NCI-H2171 treated with DMSO at 0.1 percent for 48 hours (cell line): ENCODE results near the gene TSC2.
A peak's percentile ranks its signal among the peaks of the same experiment; 100 is the strongest.
"Not testable (repeated sequence)": the region's sequence is repeated elsewhere in the genome, so short reads cannot be mapped to it uniquely, and the experiment has no call there.

Experiments used
- DNase-seq: peaks from one replicate; lab custom pipeline; 2025; lab: John Stamatoyannopoulos, UW

Gene TSC2

DNA sequence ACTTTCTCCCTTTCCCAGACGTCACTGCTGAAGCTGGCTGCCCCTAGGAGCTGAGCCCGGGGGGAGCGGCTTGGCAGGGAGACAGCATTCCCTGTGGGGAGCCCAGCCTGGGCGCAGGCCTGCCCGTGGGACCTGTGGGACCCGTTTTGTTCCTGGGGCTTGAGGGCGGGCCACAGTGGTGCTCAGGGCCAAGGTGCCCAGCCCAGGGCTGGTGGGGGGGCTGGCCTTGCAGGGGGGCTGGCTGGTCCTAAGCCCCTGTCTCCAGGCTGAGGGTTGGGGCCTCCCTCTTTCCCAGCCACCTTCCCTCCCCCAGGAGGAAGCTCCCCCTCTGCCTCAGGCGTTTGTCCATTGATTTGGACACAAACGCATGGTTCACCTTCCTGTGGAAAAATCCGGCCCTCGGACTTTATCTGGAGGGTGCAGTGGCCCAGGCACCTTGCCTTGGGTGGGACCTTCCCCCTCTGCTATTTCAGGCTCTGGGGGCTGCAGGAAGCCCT, 16.7 kb upstream of the TSC2 start:
- no peak for DNase-seq

DNA sequence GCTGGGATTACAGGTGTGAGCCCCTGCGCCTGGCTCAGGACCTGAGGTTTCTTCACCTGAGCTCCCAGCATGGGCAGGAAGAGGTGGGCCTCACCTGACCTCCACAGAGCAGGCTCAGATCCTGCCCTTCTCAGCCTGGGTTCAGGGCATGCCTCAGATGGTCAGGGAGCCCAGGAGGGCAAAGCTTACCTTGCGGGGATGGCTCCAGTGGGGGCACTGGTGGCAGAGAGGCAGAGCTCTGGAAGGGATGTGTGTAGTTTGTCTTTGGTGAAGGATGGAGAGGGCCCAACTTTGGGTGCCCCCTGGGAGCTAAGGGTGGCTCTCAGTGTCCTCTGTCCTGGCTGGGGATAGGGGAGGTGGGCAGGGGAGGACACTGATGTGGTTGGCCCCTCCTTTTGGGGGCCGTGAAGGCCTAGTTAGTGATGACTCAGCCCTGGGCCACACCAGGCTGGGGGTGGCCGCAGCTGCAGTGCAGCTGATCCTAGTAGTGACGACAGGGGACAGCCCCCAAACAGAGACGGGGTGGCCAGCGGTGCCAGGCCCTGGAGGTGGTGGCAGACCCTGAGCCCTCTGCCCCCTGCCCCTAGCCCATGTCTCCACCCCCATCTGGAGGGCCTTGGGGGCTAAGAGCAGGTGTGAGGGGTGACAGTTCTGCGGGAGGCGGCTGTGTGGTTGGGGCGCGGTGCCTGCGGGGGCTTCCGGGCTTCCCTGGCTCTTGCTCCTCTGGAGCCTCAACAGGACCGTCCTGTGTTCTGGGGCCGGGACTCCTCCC, 15.3 kb upstream of the TSC2 start:
- no peak for DNase-seq

DNA sequence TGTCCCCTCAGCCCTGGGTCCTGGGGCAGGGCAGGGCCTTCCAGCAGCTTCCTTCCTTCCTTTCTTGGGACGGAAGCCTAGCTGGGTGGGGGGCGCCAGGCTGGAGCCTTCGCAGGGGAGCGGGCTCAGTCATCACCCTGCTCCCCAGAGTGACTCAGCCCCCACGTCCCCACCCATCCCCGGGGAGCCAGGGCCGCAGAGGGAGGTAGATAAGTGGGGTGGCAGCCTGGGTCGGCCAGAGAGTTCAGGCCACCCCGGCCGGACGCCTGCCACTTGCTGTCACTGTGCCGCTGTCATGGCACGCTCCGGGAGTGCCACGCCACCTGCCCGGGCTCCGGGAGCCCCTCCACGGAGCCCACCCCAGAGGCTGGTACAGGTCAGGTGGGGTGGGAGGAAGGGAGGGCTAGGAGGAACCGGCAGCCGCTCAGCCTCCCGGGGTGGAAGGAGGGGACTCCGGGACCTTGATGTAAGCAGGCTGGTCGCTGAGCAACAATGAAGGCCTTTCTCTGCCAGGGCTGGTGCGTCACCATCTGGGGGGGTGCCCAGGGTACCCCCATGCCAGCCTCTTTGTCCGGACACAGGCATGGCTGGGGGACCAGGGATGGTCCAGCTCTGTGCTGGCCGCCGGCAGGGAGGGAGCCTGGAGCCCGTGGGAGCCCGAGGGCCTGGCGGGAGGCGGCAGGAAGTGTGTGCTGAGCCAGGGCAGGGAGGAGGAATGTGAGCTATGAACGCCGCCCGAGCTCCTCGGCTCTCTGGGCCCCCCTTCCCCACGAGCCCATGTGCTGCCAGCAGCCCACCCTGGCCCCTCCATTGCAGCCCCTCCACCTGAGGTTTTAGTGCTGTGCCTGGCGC, 14.5 kb upstream of the TSC2 start:
- DNase-seq, result no peak

DNA sequence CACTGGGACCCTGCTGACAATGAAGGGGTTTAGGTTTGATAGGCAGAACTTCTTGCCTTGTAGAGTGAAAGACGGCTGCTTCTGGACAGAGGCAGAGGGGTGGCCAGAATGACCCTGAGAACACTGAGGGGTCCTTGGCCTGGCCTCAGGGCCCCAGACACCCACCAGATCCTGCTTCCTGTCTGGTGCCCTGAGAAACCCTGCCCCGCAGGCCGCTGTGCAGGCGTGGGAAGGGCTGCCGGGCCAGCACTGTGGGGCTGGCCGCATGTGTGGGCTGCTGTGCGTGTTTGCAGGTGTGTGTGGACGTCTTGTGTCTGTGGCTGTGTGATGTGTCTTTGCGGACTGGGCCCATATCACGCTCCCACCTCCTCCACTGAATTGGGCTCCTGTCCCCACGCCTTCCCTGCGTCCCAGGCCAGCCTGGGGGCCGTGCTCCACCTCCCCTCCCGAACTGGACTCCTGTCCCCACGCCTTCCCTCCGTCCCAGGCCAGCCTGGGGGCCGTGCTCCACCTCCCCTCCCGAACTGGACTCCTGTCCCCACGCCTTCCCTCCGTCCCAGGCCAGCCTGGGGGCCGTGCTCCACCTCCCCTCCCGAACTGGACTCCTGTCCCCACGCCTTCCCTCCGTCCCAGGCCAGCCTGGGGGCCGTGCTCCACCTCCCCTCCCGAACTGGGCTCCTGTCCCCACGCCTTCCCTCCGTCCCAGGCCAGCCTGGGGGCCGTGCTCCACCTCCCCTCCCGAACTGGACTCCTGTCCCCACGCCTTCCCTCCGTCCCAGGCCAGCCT, 13.7 kb upstream of the TSC2 start:
- not testable (repeated sequence) for DNase-seq

DNA sequence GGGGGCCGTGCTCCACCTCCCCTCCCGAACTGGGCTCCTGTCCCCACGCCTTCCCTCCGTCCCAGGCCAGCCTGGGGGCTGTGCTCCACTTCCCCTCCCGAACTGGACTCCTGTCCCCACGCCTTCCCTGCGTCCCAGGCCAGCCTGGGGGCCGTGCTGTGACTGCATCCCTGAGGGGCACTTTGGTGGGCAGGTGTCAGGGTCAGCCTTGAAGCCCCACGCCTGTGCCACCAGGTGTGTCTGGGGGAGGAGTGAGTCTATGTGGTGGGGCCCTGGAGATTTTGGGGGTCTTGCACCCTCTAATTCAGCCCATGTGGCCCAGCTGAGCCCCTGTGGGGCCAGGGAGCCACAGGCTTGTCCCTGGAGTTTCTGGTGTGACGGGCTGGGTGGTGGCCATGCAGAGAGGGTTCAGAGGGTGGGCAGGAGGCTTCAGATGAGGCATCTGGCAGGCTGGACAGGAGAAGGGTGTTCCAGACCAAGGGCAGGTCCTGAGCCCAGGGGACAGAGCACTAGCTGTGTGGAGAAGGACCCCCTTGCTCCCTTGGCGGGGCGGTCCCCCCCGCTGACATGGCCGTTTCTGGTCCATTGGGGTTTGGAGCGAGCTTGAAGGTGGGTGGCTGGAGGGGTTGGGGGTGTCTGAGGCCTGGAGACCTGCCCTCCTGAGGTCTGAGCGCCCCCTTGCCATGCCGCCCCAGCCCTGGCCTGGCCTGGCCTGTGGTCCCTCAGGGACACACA, 12.9 kb upstream of the TSC2 start:
- no peak for DNase-seq

DNA sequence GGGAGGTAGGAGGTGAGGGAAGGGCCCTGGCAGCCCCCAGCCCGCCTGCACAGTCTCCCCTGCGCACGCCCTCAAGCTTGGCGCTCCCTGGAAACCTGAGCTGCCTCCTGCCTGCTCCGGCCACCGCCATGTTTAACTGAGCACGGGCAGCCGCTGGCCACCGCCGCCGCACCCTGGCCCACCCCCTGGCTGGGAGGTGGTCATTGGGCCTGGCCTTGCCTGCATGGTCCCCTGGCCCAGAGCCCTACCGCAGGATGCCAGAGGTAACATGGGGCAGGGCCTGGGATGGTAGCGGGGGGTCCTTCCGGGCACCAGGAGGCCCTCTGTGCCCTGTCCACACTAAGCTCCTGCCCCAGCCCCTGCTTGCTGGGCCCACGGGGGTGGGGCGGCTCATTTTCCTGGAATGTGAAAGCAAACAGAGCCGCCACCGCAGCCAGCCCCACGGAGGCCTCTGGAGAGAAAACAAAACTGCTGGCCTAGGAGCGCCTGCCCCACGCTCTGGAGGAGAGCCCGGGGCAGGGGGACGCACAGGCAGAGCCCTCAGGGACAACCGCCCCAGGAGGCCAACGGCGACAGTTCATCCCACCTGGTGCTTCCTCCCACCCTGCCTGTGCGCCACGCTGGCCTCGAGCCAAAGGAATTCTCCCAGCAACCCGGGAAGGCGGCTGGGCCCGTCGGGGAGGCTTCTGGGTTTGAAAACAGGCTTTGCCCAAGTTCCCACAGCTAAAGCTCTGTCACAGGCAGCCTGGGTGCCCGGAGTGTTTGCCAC, 12.2 kb upstream of the TSC2 start:
- DNase-seq, result peak; percentile 74

DNA sequence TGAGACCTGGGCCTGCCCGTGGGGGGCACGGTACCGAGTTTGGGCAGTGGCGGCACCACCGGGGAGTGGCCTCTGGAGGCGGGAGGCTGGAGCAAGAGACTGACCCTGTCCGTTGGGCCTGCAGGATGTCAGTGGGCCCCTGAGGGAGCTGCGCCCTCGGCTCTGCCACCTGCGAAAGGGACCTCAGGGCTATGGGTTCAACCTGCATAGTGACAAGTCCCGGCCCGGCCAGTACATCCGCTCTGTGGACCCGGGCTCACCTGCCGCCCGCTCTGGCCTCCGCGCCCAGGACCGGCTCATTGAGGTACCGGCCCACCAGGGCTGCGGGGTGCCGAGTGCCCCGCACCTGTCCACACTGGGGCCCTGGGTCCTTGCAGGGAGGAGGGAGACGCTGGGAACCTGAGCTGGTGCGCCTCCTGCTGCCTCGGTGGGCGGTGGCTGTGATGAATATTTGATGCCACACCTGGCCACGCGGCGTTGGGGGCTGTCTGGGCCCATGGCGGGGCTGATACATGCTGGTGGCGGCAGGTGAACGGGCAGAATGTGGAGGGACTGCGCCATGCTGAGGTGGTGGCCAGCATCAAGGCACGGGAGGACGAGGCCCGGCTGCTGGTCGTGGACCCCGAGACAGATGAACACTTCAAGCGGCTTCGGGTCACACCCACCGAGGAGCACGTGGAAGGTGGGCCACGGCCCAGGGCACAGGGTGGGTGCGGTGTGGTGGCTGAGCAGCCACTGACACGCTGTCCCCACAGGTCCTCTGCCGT, 11.4 kb upstream of the TSC2 start:
- DNase-seq, result no peak

DNA sequence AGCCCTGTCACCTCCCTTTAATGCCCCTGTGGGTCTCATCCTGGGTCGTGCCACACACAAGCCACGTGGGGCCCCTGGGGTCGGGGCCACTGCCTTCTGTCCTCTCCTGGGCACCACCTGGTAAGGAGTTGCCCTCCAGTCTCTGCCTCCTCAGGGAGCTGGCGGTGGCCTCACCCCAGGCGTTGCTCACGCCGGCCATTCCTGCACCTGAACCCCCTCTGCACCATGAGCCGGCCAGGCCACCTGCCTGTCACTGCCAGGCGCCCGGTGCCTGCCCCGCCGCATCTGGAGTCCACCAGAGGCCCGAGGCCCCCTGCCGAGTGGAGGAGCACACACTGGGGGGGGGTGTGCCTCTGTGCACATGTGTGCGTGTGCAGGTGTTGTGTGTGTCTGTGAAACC, 10.7 kb upstream of the TSC2 start:
- no peak for DNase-seq

DNA sequence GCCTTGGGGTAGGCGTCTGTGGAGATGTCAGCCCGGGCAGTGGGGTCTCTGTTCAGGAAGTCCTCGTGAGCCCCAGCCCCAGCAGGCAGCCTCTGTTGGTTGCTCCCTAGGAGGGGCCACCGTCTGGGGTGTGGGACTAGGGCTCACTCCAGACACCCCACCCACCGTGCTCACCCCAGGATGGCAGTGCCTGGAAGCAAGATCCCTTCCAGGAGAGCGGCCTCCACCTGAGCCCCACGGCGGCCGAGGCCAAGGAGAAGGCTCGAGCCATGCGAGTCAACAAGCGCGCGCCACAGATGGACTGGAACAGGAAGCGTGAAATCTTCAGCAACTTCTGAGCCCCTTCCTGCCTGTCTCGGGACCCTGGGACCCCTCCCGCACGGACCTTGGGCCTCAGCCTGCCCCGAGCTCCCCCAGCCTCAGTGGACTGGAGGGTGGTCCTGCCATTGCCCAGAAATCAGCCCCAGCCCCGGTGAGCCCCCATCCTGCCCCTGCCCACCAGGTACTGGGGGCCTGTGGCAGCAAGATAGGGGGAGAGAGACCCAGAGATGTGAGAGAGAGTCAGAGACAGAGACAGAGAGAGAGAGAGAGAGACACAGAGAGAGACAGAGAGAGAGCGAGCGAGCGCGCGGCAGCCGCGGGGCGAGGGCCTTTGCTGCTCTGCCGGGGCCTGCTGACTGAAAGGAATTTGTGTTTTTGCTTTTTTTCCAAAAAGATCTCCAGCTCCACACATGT, 10.0 kb upstream of the TSC2 start:
- no peak for DNase-seq

DNA sequence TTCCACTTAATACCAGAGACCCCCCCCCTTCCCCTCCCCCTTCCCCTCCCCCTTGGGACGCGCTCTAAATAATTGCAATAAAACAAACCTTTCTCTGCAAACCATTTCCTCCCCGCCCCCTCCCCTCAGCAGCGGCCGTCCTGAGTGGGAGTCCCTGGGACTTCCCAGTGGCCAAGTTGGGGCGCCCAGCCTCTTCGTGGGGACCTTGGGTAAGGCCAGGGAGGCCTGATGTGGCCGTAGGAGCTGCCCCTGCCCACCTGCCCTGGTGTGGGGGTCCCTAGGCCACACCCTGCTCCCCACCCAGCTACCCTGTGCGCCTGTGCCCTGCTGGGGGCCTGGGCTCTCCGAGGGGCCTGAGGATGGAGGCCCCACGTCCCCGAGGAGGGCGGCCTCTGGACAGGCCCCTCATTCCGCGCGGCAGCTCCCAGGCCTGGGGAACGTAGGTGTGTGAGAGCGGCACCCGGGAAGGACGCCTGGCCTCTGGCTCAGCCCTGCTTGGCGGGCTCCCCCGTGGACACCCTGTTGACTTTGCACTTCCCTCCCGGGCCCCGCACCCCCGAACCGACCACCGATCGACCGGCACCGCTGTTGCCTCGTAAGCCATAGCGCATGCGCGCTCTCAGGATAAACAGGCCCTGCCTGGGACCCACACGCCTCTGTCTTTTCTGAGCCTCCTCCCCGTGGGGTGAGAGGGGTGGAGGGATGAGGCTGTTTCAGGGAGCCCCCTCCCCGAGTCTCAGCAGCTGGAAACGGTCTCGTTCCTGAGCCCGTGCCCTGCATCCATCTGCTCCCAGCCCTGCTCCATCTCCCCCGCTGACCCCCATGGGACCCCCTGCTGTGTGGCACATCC, 9.2 kb upstream of the TSC2 start:
- DNase-seq, result no peak

DNA sequence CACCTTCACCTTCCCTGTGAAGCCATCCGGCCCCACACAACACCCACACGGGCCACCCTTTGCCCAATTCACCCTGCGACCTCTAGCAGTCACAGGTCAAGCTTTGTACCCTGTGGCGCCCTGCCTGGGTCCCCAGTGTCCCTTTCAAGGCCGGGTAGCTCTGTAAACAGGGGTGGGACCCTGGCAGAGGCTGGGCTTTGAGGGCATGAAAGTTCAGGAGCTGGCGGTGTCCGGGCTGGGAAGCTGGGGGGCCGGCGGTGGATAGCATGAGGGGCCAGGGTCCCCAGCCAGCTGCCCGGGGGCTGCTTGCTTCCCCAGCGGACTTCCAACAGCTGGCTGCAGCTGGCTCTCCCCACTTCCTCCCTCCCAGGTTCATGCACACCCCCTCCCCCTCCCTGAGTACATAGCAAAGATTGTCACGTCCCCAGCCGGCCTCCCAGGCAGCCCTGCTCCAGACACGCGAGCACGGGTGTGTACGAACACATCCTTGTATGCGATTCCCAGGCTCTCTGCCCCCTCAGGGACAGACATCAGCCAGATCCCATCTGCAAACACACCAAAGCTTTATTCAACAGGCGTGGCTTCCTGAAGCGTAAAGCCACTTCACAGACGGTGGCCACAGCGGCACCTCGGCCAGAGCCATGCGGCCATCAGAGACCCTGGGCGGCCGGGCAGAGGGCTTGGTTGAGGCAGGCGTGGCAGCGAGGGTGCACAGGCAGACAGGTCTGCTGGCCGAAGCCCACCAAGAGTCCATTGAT, 8.3 kb upstream of the TSC2 start:
- DNase-seq, result no peak

DNA sequence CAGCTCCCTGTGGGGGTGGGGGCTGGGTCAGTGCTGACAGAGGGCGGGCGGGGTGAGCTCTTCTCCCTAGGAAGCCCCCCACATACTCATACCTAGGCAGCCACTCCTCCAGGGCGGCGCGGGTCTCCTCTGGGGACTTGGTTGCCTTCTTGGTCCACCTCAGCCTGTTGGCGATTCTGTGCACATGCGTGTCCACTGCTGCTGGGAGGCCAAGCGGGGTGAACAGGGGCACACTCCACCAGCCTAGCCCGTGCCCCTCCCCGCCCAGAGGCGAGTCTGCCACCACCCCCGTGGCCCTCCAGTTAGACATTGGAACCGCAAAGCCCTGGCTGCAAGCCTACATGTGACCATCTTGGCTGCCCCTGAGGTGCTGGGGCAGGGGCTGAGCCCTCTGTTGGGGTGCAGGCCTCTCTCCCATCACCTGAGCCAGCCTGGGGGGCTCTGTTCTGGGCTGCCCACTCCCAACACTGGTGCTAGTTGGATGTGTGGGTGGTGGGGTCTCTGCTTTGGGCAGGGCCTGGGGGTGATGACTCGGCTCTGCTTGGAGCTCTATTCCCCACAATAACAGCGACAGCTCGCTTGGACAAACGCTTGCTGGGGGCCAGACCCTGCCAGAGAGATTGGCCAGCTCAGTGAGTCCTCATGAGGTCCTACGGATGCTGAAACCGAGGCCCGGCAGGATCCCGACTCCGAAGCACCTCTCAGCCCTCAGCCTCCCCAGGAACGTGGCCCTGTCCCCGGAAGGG, 7.6 kb upstream of the TSC2 start:
- no peak for DNase-seq

DNA sequence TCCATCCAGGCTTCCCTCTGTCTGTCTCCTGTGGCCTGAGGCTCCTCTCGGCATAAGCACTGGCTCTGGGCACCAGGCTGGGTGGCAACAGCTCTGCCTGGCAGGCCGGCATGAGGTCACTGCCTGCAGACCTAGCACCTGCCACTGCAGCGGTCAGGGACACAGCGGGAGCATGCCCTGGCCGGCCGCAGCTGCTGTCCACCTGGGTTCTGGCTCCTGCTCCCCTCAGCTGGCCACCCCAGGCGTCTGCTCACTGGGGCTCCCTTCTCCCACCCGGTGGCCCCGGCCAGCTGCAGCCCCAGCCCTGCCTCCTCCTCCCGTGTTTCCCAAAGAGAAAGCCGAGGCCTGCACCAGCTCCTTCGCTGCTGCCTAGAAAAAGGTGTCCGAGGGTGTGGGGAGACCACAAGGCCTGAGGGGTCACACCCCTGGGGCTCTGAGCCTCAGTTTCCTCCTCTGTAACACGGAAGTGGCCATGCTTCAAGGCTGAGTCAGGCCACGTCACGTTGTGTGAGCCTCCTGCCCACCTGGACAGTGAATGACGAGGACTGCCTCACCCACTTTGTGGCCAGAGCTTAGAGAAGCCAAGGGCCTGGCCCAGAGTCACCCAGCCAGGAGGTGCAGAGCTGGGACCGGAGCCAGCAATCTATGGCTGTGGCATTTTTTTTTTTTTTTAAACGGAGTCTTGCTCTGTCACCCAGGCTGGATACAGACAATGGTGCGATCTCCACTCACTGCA, 6.8 kb upstream of the TSC2 start:
- DNase-seq, result peak; percentile 24

DNA sequence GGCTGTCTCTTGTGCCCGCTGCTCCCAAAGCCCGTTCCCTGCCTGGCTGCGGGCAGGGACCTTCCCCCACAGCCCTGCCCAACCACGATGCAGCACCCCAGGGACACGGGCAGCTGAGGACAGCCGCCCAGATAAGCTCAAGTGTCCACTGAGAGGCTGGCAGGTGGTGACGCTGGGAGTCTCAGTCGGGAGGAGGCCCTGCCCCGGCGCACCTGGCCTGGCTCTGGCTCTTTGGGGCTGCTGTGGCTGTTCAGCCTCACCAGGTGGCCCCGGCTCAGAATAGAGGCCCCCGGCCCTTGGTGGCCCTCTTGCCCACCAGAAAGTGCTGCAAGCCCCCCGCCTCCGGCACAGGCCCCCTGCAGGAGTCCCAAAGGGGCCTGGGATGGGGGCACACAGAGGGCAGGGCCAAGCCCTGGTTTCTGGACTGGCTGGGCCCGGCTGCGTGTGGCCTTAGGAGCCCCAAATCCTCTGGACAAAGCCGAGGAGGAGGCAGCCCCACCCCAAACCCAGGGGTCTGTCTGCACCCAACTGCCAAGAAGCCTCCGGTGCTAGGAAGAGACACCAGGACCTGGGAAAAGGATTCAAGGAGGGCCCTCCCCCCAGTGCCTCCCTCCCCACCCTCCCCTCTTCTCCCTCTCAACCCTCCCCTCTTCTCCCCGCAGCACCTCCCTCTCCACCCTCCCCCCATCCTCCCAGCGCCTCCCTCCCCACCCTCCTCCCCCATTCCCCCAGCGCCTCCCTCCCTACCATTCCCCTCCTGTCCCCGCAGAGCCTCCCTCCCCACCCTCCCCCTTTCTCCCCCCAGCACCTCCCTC, 5.4 kb upstream of the TSC2 start:
- DNase-seq, result peak; percentile 52

DNA sequence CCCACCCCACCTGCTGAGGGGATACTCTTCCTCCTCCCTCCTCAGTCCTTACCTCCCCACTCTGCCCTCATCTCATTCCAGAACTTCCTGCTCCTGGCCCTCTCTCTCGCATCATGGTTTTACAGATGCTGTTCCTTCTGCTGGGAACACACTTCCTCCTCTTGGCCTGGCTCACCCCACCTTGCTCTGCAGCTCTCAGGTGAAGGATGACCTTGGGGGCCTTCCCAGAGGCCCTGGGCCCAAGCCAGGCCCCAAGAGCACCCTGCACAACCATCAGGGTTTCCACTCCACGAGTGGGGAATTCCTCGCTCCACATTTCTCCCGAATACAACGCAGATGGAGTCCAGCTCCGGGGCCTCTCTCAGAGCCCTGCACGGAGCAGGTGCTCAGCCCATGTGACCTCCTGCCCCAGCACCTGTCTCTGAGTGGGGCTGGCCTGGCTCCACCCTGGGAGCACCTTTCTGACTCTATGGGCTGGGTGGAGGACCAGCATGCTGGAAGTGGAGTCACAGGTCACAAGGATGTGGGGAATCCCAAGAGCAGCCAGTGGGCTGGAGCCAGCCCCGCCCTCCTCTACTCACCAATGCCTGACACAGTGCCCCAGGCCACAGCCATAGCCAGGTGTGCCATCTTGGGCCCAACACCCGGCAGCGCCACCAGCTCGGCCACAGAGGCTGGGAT, 4.7 kb upstream of the TSC2 start:
- DNase-seq, result peak; percentile 34
